Fibroblast of mammary gland (primary cell): ENCODE data around the gene PIKFYVE.
"Not testable (repeated sequence)": the region's sequence is repeated elsewhere in the genome, so short reads cannot be mapped to it uniquely, and the experiment has no call there.

Experiments
- DNase-seq: peaks from one replicate; pipeline ENCODE4 v3.0.0-alpha.2; 2010; ENCODE audit warnings: low read depth
- H3K4me3 ChIP-seq: 2 replicates; pipeline ENCODE4 v1.5.1; 2011; ENCODE audit warnings: low read depth, mild to moderate bottlenecking, low read length, moderate library complexity; ENCODE audit not compliant: control insufficient read depth
- TF ChIP-seq, protein P1 (sequence below): conservative IDR thresholded peaks from 2 replicates; pipeline ENCODE4 v1.5.1; 2011; ENCODE audit warnings: low read depth, low read length, inconsistent platforms; ENCODE audit not compliant: control insufficient read depth, insufficient read depth

PIKFYVE gene

DNA sequence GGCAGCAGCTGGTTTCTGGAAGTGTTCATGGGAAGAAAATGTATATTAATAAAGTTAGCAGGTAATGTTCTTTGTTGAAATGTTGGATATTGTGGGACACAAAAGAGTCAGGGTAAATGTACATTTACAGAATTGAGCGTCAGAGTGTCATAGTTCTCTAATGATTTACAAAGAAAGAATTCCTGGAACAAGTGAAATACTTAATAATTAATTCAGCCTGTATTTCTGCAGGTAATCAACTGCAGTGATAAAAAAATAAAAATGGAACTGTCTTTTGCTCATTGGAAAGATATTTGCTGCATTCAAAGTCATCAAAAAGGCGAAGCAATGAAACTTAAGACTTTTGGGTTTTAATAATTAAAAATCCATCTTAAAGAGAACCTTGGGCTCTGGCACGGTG lies 113.1 kb downstream of the PIKFYVE start:
- TF ChIP-seq, protein P1, sequence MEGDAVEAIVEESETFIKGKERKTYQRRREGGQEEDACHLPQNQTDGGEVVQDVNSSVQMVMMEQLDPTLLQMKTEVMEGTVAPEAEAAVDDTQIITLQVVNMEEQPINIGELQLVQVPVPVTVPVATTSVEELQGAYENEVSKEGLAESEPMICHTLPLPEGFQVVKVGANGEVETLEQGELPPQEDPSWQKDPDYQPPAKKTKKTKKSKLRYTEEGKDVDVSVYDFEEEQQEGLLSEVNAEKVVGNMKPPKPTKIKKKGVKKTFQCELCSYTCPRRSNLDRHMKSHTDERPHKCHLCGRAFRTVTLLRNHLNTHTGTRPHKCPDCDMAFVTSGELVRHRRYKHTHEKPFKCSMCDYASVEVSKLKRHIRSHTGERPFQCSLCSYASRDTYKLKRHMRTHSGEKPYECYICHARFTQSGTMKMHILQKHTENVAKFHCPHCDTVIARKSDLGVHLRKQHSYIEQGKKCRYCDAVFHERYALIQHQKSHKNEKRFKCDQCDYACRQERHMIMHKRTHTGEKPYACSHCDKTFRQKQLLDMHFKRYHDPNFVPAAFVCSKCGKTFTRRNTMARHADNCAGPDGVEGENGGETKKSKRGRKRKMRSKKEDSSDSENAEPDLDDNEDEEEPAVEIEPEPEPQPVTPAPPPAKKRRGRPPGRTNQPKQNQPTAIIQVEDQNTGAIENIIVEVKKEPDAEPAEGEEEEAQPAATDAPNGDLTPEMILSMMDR = no peak
- no peak for DNase-seq
- H3K4me3 ChIP-seq = no peak overlapping the region

DNA sequence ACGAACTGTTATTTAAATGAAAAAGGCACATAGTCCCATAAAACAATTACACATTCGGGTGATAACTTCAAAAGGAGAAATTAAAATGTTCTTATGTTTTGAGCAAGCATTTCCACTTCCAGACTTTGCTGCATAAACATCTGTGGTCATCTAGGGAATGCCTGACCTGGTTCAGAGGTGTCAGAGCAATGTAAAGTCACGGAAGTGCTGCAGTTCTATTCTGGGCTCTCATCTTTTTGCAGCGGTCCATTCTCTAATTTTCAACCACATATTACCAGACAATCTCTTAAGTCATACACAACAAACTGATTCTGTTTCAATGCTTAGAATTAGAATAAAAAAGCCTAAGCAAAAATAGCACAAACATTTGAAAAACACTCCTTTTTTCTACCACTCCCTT lies 118.6 kb downstream of the PIKFYVE start:
- TF ChIP-seq, protein P1 = no peak
- no peak for DNase-seq
- H3K4me3 ChIP-seq = no peak overlapping the region

DNA sequence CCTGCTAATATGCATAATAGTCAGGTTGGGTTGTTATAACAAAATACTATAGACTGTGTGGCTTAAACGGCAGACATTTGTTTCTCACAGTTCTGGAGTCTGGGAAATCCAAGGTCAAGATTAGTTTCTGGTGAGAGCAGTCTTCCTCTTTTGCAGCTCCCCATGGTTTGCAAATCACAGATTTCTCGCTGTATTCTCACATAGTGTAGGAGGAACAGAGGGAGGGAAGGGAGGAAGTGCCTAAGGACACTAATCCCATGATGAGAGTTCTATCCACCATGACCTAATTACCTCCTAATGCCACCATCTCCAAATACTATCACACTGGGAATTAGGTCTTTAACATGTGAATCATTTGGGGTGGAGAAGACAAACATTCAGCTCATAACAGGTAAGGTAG lies 120.5 kb downstream of the PIKFYVE start:
- TF ChIP-seq, protein P1 = no peak
- H3K4me3 ChIP-seq = no peak overlapping the region
- no peak for DNase-seq

DNA sequence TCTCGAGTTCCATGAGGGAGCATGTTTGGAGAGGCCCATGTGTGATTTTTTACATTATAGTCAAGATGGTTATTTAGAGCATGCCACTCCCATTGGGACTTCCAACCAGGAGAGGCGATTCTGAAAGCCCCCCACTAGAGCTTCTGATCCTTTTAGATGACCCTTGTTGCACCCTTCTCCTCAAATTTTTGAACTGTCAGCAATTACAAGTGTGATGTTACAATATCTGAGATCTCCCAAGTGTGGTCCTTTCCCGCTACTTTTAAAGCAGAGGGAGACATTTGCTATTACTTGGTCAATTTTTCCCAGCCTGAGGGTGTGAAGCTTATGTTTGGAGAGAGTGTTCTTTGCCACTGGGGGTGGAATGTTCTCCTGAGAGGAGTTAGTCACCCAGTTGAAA lies 123.9 kb downstream of the PIKFYVE start:
- no peak for DNase-seq
- TF ChIP-seq, protein P1 = no peak
- no peak overlapping the region for H3K4me3 ChIP-seq

DNA sequence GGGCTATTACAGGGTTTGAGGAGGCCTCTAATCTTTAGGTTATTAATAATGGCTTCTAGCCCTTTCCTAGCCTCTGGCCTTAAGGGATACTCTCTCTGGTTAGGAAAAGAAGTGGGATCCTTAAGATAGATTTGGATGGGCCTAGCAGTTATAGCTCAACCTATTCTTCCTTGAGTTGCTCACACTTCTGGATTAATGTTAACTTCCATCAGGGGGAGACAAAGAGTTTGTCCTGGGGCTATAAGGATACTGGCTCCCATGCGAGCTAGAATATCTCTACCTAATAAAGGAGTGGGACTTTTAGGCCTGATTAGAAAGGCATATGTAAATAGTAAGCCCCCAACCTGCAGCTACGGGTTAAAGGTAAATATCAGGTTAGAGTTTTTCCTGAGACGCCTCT lies 126.2 kb downstream of the PIKFYVE start:
- no peak overlapping the region for H3K4me3 ChIP-seq
- no peak for DNase-seq
- TF ChIP-seq, protein P1 = peak; percentile 13

DNA sequence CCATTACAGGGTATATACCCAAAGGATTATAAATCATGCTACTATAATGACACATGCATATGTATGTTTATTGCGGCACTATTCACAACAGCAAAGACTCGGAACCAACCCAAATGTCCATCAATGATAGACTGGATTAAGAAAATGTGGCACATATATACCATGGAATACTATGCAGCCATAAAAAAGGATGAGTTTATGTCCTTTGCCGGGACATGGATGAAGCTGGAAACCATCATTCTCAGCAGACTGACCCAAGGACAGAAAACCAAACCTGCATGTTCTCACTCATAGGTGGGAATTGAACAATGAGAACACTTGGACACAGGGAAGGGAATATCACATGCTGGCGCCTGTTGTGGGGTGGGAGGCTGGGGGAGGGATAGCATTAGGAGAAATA lies 130.7 kb downstream of the PIKFYVE start:
- not testable (repeated sequence) for DNase-seq, H3K4me3 ChIP-seq

DNA sequence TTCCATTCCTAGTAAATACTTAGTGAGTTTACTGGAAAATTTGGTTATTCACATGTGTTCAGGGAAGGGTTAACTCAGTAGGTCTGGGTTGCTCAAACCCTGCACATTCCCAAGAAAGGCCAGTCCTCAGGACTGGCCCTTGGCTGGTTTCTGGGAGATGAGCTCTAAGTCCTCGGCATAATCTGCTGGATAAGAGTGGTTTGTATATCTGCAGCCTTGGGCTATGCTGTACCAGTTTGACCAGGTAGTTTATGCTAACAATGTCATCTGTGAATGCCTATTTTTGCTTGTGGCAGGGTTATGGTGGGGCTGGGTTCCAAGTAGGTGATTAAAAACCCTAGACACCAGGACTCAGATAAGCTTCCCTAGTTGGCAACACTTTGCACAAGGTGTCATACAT lies 133.1 kb downstream of the PIKFYVE start:
- TF ChIP-seq, protein P1 = no peak
- DNase-seq = no peak
- no peak overlapping the region for H3K4me3 ChIP-seq
